Measurements from ENCODE around the gene KRTAP4-1.
"Not testable (repeated sequence)": the region's sequence is repeated elsewhere in the genome, so short reads cannot be mapped to it uniquely, and the experiment has no call there.

The KRTAP4-1 gene

DNA sequence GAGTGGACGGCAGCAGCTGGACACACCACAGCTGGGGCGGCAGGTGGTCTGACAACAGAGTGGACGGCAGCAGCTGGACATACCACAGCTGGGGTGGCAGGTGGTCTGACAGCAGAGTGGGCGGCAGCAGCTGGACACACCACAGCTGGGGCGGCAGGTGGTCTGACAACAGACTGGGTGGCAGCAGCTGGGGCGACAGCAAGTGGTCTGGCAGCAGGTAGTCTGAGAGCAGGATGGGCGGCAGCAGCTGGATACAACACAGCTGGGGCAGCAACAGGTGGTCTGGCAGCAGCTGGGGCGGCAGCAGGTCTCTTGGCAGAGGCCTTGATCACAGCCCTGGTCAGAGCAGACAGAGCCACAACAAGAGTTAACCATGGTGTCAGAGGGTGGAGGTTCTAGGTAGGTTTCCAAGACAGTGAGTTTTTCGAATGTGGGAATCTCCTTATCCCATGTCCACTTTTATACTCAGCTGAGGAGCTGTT is at the start of gene KRTAP4-1:
Gene KRTAP4-1 (minus strand): TSS at position 432 of the 482 bp plus-strand sequence. CDS start 57 bp downstream, at position 375.
- Histone ChIP-seq H3K36me3 (ENCODE audit: control insufficient read depth in 2 of 2, insufficient read depth in 1 of 2, low read length in 2 of 2) (no peaks in the 10 kb centered on the region), H3K4me3 (ENCODE audit: low read depth, low read length) (no peak within 1 kb of the TSS), H3K4me1 (ENCODE audit: control insufficient read depth, insufficient read depth, low read length) (no peaks in the 10 kb centered on the region), H3K9me3 (ENCODE audit: control insufficient read depth, insufficient read depth, low read depth, low read length) (no peaks in the 10 kb centered on the region), H3K27ac (ENCODE audit: extremely low read depth, low read depth, low read length) (no peak within 1 kb of the TSS)
- POLR2A ChIA-PET: no interaction called here
- TF ChIP-seq SCRT2 (tag by site-specific recombination; IDR thresholded peaks at IDR 0.05) (peak; percentile 75), ZIC2 (tag by site-specific recombination; IDR thresholded peaks at IDR 0.05) (peak; percentile 75), ZSCAN4 (tag by site-specific recombination; IDR thresholded peaks at IDR 0.05) (no peak)
- CTCF ChIA-PET: no interaction called here

DNA sequence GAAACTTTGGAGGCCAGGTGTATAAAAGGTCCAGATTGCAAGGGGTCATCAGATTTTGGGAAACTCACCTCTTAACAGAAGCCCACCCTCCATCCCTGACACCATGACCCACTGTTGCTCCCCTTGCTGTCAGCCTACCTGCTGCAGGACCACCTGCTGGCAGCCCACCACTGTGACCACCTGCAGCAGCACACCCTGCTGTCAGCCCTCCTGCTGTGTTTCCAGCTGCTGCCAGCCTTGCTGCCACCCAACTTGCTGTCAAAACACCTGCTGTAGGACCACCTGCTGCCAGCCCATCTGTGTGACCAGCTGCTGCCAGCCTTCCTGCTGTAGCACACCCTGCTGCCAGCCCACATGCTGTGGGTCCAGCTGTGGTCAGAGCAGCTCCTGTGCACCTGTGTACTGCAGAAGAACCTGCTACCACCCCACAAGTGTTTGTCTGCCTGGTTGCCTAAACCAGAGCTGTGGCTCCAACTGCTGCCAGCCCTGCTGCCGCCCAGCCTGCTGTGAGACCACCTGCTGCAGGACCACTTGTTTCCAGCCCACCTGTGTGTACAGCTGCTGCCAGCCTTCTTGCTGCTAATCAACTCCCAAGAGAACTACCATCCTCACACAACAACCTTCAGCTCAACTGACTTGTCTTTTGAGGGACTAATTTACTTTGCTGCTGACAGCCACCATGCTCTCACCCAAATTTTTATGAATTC is 47.8 kb upstream of the KRTAP4-1 start, which contains the start of gene KRTAP9-3:
Gene KRTAP9-3 (plus strand): TSS at position 51 of the 707 bp plus-strand sequence. CDS start 53 bp downstream, at position 104.
- TF ChIP-seq SCRT2 (tag by site-specific recombination; IDR thresholded peaks at IDR 0.05) (peak; percentile 65), SCRT1 (tag by site-specific recombination; IDR thresholded peaks at IDR 0.05; ENCODE audit: borderline replicate concordance) (0 out of 2 replicates have a peak, but pooled peaks have one; percentile 66), ZIC2 (tag by site-specific recombination; IDR thresholded peaks at IDR 0.05) (peak; percentile 73)
- CTCF ChIA-PET: interaction anchor here (0.8 kb wide), 1 partner anchor 317 kb away, joined by 4 read pairs; no protein-coding TSS in a partner anchor
- H3K36me3 ChIP-seq (ENCODE audit: control insufficient read depth in 2 of 2, insufficient read depth in 1 of 2, low read length in 2 of 2); H3K27ac ChIP-seq (ENCODE audit: extremely low read depth, low read depth, low read length); H3K4me3 ChIP-seq (ENCODE audit: low read depth, low read length); H3K4me1 ChIP-seq (ENCODE audit: control insufficient read depth, insufficient read depth, low read length); POLR2A ChIA-PET; H3K9me3 ChIP-seq (ENCODE audit: control insufficient read depth, insufficient read depth, low read depth, low read length): not testable (repeated sequence)

GRCh38 chr17:41231731-41232130 is 47.0 kb upstream of the KRTAP4-1 start:
- Histone ChIP-seq H3K4me1 (ENCODE audit: control insufficient read depth, insufficient read depth, low read length) (no peaks in the 10 kb centered on the region), H3K9me3 (ENCODE audit: control insufficient read depth, insufficient read depth, low read depth, low read length) (no peaks in the 10 kb centered on the region), H3K27ac (ENCODE audit: extremely low read depth, low read depth, low read length) (no peak overlapping the region), H3K36me3 (ENCODE audit: control insufficient read depth in 2 of 2, insufficient read depth in 1 of 2, low read length in 2 of 2) (no peaks in the 10 kb centered on the region), H3K4me3 (ENCODE audit: low read depth, low read length) (no peak overlapping the region)
- TF ChIP-seq ZNF121 (tag by site-specific recombination; IDR thresholded peaks at IDR 0.05): no peak
- no peak for TF ChIP-seq ZNF341 (tag by site-specific recombination; IDR thresholded peaks at IDR 0.05; ENCODE audit: low read depth)
- no peak for TF ChIP-seq ZNF561 (tag by site-specific recombination; IDR thresholded peaks at IDR 0.05; ENCODE audit: borderline replicate concordance)
- no peak for TF ChIP-seq ZNF112 (tag by site-specific recombination; IDR thresholded peaks at IDR 0.05)
- no peak for TF ChIP-seq ZNF621 (tag by site-specific recombination; IDR thresholded peaks at IDR 0.05)
- no peak for TF ChIP-seq ZNF530 (tag by site-specific recombination; IDR thresholded peaks at IDR 0.05; ENCODE audit: low read depth)
- no peak for TF ChIP-seq ZNF169 (tag by site-specific recombination; IDR thresholded peaks at IDR 0.05)
- TF ChIP-seq ZNF707 (tag by site-specific recombination; IDR thresholded peaks at IDR 0.05): no peak
- no peak for TF ChIP-seq ZNF670 (tag by site-specific recombination; IDR thresholded peaks at IDR 0.05; ENCODE audit: low read depth)
- TF ChIP-seq ZNF792 (tag by site-specific recombination; IDR thresholded peaks at IDR 0.05): no peak
- no peak for TF ChIP-seq ZSCAN5A (tag by site-specific recombination; IDR thresholded peaks at IDR 0.05)
- no peak for TF ChIP-seq ZNF777 (tag by site-specific recombination; IDR thresholded peaks at IDR 0.05; ENCODE audit: borderline replicate concordance)
- no peak for TF ChIP-seq ZNF37A (tag by site-specific recombination; IDR thresholded peaks at IDR 0.05)
- no peak for TF ChIP-seq SP3 (tag by site-specific recombination; IDR thresholded peaks at IDR 0.05)
- TF ChIP-seq YY1 (tag by site-specific recombination; IDR thresholded peaks at IDR 0.05): no peak
- no peak for TF ChIP-seq ZNF391 (tag by site-specific recombination; IDR thresholded peaks at IDR 0.05; ENCODE audit: borderline replicate concordance, low read depth)
- TF ChIP-seq KLF7 (tag by site-specific recombination; IDR thresholded peaks at IDR 0.05; ENCODE audit: borderline replicate concordance): no peak
- TF ChIP-seq, protein P1, sequence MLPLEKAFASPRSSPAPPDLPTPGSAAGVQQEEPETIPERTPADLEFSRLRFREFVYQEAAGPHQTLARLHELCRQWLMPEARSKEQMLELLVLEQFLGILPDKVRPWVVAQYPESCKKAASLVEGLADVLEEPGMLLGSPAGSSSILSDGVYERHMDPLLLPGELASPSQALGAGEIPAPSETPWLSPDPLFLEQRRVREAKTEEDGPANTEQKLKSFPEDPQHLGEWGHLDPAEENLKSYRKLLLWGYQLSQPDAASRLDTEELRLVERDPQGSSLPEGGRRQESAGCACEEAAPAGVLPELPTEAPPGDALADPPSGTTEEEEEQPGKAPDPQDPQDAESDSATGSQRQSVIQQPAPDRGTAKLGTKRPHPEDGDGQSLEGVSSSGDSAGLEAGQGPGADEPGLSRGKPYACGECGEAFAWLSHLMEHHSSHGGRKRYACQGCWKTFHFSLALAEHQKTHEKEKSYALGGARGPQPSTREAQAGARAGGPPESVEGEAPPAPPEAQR (tag by site-specific recombination; IDR thresholded peaks at IDR 0.05): no peak
- TF ChIP-seq ZNF292 (tag by site-specific recombination; IDR thresholded peaks at IDR 0.05; ENCODE audit: borderline replicate concordance, low read depth): no peak
- no peak for TF ChIP-seq ZNF677 (tag by site-specific recombination; IDR thresholded peaks at IDR 0.05)
- ChIA-PET POLR2A (no interaction called here), CTCF (no interaction called here)

Data from HEK293 (cell line).